NCI-H1092 treated with DMSO at 0.1 percent for 48 hours (cell line): ENCODE data around the gene NOTCH4.
"Not testable (repeated sequence)": the region's sequence is repeated elsewhere in the genome, so short reads cannot be mapped to it uniquely, and the experiment has no call there.

Source experiments
- DNase-seq: peaks from one replicate; lab custom pipeline; 2025; lab: John Stamatoyannopoulos, UW

NOTCH4 gene

DNA sequence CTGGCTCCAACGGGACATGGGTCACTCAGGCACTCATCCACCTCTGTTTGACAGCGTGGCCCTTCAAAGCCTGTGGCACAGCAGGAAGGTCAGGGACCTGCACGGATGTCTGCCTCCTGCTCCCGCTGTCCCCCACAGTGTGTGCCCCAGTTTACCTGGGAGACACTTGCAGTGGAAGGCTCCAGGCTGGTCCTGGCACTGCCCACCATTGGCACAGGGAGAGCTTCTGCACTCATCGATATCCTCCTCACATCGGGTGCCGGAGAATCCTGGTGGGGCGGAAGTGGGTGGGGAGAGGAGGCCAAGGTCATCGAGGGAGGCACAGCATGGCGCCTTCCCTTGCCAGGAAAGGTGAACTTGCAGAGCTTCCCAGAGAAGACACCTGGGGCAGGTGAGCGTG is 6.9 kb downstream of the NOTCH4 start:
- no peak for DNase-seq

DNA sequence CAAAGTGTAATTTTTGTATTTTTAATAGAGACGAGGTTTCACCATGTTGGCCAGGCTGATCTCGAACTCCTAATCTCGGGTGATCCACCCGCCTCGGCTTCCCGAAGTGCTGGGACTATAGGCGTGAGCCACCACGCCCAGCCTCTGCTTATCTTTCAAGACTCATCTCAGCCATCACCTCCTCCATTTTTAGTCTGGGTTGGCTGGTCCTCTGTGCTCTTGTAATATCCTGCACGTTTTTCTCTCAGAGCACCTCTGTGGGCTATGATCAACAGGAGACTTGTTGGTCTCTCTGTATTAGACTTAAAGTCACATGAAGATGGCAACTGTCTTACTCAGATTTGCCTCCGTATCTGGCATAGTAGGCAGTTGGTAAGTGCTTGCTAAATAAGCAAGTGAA is 7.6 kb downstream of the NOTCH4 start:
- no peak for DNase-seq

- DNase-seq = no peak
Measured at GRCh38 chr6:32215617-32216016, 8.2 kb downstream of the NOTCH4 start.

GRCh38 chr6:32214126-32214525 is 9.7 kb downstream of the NOTCH4 start:
- DNase-seq = no peak

- no peak for DNase-seq
Measured at GRCh38 chr6:32213649-32214048, 10.2 kb downstream of the NOTCH4 start.

GRCh38 chr6:32212076-32212760 is 11.6 kb downstream of the NOTCH4 start:
- DNase-seq = no peak

DNA sequence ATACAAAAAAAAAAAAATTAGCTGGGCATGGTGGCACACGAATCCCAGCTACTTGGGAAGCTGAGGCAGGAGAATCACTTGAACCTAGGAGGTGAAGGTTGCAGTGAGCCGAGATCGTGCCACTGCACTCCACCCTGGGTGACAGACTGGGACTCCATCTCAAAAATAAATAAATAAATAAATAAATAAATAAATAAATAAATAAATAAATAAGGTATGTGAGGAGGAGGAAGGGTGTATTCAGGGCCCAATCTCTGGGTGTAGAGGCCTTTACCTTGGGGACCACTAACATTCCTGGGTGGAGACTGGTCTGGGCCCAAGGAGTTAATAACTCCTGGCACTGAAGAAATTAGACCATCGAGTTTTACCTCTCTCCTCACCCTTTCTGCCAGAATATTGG is 12.4 kb downstream of the NOTCH4 start:
- DNase-seq = not testable (repeated sequence)

DNA sequence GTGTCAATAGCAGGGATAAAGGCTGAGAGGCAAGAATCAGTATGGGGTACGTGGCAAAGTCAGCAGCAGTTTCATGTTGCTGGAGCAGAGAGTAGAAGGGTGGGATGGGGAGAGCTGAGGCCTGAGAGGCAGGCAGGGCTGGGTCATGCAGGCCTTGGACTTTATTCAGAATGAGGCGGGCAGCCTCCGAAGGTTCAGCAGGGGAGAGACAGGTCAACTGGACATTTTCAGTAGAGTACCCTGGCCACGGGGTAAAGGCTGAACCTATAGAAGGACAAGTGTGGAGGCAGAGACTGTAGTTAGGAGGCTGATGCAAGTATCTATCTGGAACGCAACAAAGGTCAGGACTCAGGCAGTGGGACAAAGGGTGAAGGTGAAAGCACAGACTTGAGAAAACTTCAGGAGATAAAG is 13.7 kb downstream of the NOTCH4 start:
- DNase-seq = no peak

- no peak for DNase-seq
Measured at GRCh38 chr6:32208996-32209395, 14.9 kb downstream of the NOTCH4 start.

DNA sequence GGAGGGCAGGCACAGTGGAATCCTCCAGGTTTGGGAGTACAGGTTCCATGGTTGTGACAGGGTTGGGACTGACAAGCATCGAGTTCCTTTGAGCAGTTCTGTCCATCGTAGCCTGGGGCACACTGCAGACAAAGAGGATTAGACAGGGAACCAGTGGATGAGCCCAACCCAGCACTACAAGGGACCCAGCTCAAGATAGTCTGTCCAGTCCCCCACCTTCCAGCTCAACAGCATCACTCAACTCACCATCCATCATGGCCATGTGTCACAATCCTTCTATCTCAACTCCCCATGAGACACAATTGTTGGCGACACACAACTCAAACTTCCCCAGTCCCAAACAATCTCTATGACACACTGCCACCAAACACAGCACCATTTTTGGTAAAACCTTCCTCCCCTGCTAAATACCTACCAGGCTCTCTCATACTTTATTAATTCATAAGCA is 19.6 kb downstream of the NOTCH4 start:
- DNase-seq = no peak

DNA sequence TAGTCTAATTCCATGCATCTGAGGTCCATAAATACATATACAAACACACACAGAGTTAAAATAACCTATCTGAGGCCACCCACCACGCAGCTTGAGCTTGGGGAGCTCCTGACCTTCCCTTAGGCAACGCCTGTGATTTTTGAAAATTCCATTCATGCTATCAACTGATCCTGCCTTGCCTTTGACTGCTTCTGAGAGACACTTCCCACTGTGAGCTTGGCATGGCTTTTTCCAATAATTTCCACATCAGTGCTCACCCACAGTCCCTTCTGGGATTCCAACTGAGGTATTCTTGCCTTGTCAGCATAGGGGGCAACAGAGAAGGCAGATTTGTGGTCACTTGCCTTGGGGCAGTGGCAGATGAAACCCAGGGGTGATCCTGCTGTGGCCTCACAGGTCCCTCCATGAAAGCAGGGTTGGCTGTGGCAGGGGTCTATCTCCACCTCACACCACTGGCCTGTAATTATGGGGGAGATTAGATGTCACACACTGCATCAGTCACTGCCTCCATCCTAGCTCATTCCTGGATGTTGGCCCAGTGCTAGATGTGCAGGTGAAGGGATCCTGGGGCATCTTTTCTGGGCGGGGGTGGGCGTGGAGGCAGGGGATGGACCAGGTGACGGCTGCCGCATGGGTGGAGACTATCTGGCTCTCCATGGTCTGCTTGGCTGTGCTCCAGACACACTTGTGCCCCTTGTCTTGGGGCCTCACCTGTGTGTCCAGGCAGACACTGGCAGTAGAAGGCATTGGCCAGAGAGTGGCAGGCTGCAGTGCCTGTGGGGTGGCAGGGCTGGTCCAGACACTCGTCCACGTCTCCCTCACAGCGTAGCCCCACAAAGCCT is 20.2 kb downstream of the NOTCH4 start:
- no peak for DNase-seq

- DNase-seq = no peak
Measured at GRCh38 chr6:32202186-32202585, 21.7 kb downstream of the NOTCH4 start.

DNA sequence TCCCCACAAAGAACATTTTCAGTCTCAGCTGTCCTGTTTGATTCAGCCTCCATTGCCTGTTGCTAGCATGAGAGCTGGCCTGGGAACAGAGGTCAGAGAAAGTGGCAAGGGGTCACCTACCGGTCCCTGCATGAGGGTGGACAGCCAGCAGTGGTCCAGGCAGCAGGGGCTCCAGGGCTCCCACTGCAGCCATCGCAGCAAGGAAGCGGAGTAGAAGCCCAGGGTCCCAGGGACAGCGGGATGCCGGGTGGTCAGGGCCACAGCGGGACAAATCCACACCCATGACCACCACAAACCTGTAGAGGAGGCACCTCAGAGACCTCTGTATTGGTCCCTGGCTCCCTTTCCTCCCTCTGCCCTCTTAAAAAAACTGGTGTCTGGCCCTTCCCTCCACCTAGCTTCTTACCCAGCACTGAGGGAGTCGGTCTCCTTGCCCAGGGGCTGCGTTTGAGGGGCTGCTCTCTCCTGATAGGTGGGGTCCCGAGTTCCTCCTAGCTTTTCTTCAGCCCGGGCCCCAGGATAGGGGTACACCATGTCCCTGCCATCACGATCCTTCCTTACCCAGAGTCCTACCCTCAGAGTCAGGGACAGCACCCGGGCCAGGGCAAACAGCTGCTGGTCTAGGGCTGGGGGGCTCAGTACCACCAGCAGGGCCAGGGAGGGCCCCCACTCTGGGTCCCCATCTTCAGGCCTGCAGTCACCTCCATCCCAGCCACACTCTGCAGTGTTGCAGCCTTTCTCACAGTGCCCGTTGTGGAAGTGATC is 23.0 kb downstream of the NOTCH4 start:
- DNase-seq = no peak

- no peak for DNase-seq
Measured at GRCh38 chr6:32198866-32199265, 25.0 kb downstream of the NOTCH4 start.

DNA sequence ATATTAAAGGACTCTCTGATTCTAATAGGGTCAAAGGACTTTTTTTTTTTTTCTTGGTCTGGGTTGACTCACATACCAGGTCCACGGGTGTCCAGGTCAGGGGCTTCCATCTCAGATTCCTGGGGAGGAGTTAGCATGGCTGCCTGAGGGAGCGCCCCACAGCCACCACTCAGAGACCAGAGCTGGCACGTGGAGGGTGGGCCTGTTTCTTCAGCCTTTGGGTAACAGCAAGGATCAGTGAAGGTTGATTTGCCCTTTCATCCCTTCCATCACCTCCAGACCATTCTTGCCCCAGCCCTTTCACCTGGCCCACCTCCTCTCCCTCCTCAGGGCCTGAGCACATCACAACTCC is 25.5 kb downstream of the NOTCH4 start:
- DNase-seq = no peak

DNA sequence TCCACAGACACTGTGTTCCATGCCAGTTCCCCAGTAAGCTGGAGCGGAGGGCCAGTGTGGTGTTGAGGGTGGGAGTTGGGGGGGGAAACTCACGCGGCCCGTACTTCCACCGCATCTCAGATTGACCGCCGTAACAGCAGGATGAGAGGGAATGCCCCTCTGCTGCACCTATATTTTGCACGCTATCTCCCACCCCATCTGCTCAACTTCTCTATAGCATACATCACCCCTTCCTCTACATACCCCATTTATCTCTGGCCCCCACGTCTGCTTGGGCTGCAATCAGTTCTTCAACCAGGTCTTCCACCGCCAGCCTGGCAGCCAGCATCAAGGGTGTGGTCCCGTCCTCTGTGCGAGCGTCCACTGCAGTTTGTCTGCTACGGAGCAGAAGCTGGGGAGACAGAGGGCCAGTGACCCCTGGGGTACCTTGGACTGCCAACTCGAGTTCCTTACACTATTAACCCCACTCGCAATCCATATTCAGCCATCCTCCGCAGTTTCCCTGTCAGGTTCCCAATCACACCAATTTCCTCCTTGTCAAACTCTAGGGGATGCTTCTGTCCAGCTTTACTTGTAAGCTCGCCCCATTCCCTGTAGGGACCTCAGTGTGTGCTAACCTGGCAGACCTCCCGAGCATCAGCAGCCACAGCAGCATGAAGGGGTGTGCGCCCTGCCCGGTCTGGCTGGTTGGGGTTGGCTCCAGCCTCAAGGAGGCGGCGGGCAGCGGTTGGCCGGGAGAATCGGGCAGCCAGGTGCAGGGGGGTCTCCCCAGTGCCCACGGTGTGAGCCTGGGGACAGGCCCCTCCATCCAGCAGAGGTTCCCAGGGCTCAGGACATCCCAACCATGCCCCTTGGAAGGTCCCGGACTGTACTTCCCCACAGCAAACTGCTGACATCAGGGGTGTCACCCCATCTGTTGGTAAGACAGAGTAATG is 26.9 kb downstream of the NOTCH4 start:
- no peak for DNase-seq

- DNase-seq = peak; percentile 68
Measured at GRCh38 chr6:32195902-32196681, 27.8 kb downstream of the NOTCH4 start.

DNA sequence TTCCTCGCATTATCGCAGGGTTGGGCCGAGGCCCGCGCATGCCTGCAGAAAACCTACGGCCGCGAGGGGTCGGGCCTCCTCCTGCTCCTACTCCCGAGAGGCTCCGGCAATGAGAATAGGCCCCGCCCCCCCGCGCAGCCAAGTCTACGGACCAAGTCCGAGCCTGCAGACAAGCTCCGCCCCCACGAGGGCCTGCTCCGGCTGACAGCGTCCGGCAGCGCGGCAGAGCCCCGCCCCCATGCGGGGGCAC is 28.3 kb downstream of the NOTCH4 start:
- peak; percentile 95 for DNase-seq

- DNase-seq = peak; percentile 16
Measured at GRCh38 chr6:32194825-32195651, 28.8 kb downstream of the NOTCH4 start.

- no peak for DNase-seq
Measured at GRCh38 chr6:32194388-32194787, 29.5 kb downstream of the NOTCH4 start.
